GM18511 (cell line): ENCODE results near the gene B3GNT9.

Experiments
- ATAC-seq: cut with Tn5 transposase; IDR thresholded peaks from one replicate; pipeline ENCODE4 v1.9.1; 2021; ENCODE audit warnings: mild to moderate bottlenecking, moderate library complexity; ENCODE audit not compliant: unreplicated experiment

B3GNT9 gene

DNA sequence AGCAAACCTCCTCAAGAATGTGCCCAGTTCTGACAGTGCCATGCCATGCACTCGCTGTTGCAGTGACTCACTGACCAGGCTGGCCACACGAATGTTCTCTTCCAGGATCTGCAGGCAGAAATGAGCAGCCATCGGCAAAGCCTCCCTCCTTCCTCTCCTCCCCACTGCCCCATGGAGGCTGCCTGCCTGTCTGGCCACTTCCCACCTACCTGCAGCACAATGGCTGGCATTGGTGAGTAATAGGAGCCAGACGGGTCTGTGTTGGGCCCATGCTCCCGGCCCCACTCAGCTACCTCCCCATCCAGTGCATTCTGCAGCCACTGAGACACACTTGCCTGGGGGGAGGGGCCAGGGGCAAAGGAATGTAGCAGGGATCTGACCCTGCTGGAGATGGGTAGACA is 35.8 kb upstream of the B3GNT9 start:
- ATAC-seq, result no peak

DNA sequence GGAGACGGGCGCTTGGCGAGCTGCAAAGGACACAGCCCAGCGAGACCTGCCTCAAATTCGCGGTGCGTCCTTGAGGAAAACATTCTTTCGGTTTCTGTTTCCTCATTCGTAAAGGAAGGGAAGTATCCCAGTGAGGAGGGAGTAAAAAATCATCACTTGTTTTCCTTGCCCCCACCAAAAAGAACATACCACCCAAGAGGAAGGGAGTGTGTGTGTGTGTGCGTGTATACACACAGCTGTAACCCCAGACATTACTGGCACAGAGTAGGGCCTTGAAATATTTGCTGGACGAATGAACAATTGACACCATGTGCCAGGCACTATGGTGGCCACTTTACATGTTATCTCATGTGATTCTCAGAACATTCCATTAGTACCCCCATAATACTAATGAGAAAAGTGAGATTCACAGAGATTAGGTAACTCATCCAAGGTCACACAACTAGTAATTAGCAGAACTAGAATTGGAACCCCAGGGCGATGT is 34.9 kb upstream of the B3GNT9 start:
- no peak for ATAC-seq

DNA sequence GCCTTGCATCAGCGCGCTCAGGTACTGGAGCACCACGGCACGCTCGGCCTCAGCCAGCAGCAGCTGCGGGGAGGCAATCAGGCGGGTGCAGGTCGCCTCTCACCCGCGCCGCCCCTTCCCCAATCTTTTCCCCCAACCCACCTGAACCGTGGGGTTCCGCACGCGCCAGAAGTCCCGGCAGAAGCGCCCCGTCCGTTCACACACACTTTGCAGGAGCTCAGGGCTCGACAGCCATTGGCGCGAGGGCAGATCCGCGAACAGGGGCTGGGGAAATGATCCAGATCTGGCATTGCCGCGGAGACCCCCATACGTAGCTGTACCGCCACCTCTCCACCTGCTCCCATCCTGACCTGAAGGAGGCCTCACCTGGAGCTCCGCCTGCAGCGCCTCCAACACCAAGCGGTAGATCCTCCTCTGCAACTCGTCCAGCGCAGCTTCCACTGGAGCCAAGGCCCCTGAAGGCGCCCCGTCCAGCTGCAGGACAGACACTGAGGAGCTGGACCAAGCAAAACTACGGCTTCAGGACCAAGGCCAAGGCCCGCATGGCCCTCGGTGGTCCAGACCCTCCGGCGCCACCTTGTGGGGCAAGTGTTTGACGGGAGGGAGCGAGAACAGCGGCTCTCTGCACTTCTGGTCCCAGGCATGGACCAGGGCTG is 34.3 kb upstream of the B3GNT9 start:
- ATAC-seq, result no peak

DNA sequence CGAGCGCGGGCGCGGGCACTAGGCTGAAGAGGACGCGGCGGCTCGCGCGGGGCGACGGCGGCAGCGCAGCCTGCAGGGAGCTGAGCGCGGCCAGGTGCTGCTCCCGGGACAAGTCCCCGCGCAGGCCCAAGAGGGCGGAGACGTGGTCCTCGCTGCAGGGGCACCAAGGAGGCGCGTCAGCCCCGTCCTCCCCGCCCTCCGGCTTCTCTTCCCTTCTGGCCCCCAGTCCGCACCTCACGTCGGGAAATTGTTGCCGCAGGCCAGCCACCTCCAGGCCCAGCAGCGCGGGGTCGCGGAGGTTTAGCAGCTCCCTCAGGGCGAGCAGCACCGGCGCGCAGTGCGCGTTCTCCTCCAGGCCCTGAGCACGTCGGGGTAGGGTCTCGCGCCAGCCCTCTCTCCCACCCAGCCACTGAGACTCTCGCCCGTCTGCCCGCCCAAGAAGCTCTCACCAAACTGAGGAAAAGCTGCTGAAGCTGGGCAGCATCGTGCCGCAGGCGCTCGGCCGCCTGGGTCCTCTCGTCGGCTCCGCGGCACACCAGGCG is 33.7 kb upstream of the B3GNT9 start:
- ATAC-seq, result no peak

DNA sequence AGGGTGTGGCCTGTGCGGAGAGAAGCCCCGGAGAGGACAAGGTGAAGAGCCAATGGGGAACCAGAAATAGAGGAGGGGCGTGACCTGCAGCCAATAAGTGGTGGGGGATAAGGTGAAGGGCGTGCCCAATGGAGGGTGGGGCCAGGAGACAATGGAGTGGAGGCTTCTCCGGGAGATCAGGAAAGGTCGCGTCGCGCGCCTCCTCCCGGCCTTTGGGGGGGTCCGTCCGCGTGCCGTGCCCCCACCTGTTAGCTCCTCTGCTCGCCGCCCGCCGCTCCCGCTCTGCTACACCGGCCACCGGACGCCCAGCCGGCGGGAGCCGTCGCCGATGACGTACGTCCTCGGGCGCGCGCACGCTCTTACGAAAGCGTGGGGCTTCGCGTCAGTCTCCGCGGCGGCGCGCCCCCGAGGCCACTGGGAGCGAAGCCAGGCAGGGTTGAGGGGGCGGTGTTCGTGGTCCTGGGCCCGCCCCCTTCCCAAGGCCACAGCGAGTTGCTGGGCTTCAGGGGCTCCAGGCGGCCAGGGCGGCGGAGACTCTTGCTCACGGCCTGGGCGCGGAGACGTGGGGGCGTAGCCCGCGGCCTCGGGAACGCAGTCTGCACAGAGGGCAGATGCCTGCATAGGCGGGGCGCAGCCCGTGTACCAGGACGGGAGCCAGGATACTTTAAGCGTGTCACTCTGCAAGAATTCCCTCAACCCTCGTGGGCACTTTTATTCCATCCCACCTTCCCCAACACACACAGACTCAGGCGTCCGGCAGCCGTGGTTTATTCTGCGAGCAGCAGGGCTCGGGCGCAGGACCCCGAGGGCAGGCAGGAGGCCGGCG is 33.0 kb upstream of the B3GNT9 start, which contains the start of gene MATCAP1:
Gene MATCAP1 (minus strand): TSS at position 337 of the 826 bp plus-strand sequence. CDS start 3,353 bp downstream, outside the sequence.
- ATAC-seq, result peak; percentile 95

DNA sequence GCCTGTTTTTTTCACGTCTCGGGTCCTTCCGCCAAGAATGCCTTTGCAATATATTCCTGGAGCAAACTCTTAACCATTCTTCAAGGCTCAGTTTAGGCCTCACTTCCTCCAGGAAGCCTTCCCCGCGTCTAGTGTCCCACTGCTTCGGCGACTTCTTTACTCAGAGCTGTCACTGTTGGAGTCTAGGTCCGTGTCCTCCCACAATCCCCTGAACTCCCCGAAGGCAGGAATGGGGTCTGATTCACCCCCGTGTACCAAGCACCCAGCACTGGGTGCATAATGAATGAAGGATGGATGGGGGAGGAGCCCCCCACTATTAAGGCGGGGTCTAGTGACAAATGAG is 32.5 kb upstream of the B3GNT9 start:
- ATAC-seq, result no peak

DNA sequence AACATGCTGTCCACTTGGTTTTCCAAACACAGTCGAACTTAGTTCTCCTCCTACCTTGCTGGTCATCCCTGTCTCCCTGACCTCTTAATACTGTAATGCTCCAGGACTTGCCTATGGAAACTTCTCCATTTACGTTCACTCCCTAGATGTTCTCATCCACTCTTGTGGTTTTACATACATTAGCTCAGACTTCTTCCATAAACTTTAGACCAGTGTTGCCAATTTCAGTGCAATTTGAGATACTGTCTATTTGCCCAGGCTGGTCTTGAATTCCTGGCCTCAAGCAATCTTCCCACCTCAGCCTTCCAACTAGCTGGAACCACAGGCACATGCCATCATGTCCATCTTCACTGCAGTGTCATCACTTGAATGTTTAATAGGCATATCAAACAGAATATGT is 31.5 kb upstream of the B3GNT9 start:
- ATAC-seq, result no peak

DNA sequence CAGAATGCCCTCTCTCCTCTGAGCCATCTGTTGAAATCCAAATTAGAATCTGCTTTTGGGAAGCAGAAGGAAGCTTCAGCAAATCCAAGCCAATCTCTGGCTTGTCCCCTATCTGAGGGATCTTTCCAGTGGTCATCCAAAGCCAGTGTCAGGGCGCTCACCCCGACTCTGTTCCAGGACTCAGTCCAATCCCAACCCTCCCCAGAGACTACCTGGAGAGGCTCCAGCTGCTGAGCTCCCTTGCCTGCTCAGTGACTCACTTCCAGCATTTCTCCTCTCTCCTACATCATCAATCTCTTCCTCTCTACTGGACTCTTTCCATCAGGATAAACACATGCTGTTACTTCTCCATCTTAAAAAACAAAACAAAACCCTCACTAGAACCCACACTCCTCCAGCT is 30.5 kb upstream of the B3GNT9 start:
- no peak for ATAC-seq

DNA sequence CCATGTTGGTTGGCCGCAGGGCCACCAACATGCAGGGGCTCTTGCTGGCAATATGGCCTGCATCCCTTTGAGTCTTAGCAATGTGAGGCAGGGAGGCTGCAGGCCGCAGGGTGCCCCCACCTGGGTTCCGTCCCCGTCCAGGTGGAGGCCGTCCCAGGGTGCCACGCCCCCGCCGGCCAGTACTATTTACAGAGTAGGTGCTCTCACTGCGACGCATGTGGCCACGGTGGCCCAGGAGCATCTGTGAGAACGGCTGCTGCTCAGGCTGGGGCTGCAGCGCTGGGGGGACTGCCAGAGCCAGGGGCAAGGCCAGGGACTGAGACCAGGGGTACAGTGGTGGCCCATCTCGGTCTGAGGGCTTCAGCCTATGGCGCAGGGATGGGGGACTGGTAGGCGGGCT is 29.4 kb upstream of the B3GNT9 start:
- ATAC-seq, result no peak

DNA sequence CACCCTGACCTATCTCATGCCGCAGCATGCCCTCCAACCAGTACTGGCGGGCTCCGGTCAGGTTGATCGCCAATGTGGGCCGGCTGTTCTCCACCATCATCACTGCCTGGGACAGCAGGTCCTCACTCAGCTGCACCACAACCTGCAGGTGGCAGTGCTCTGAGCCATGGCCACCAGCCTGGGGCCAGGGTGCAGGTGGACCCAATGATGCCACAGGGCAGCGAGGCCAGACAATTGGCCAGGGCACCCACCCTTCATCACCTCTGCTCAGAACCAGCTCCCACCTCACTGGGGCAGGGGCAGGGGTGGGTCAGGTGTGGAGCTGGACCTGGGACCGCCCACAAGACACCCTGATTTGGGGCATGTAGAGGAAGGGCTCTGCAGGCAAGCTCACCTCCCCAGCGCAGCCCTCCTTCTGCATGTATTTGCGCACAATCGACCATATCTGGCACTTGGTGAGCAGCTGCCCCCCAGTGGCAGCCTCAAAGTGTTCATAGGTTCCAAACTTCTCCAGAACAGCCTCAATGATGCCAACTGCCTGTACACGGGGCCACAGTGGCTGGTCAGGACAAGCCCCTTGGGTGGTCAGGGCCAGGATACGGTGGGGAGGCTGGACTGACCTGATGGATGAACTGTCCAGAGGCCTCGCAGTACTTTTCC is 28.8 kb upstream of the B3GNT9 start:
- ATAC-seq, result no peak

DNA sequence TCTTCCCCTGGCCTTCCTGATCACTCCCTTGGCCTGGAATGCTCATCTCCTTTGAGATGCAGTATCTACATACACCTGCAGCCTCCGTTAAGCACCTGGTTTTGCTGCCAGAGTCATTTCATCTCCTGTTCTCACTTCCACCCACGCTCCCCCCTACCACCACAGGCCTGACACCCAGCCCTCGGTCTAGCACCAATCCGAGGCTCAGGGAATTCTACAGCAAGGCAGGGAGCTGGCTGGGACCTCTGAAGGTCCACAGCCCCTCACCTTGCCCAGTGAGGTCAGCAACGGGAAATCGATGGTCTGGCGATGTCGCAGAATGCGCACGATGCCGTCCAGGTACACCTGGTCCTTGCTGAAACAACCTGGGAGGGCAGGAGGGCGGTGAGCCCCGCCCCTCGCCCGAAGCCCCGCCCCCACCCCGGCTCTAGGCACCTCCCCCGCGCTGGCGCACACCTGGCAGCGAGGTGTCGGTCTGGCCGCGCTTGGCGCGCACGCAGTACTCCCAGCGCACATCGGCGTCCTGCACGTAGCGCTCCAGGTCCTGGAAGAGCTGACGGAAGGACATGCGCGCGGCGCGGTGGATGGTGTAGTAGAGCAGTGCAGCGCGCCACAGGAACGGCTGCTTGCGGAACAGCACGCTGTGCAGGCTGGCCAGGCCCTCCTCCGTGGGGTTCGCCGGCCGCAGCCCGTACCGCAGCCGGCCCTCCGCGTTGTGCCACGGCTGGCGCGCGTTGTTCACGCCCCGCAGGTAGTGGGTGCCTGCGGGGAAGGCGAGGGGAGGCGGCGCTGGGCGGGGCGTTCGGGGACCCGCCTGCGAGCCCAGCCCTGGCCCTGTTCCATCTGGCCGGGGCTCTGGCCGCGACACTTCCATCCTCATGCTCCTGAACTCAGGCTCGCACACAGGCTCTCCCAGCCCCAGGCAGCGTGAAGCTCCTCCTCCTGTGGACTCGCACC is 27.2 kb upstream of the B3GNT9 start:
- ATAC-seq, result no peak

DNA sequence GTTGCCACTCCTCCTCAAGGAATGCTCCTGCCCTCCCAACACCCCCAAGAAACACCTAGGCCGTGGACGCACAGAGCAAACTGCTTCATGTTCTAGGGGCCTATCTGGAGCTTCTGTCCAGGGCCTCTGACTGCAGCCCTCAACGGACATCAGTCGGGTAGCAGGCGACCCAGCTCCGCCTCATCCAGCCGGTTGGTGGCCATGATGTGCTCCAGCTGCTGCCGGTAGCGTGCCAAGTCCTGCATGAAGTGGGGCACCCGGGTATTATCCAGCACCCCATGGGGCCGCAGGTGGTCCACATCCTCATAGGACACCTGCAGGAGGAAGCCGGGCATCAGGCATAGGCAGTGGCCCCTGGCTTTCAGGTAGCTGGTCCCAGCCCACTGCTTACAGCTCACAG is 25.9 kb upstream of the B3GNT9 start:
- ATAC-seq, result no peak

DNA sequence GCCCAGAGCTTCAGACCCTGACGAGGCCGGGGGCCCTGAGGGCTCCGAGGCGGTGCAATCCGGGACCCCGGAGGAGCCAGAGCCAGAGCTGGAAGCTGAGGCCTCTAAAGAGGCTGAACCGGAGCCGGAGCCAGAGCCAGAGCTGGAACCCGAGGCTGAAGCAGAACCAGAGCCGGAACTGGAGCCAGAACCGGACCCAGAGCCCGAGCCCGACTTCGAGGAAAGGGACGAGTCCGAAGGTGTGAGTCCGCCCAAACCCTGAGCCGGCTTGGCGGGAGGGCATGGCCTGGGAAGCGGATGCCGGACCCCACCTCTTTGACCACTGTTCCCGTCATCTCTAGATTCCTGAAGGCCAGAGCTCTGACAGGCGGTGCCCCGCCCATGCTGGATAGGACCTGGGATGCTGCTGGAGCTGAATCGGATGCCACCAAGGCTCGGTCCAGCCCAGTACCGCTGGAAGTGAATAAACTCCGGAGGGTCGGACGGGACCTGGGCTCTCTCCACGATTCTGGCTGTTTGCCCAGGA is 24.0 kb upstream of the B3GNT9 start:
- no peak for ATAC-seq

DNA sequence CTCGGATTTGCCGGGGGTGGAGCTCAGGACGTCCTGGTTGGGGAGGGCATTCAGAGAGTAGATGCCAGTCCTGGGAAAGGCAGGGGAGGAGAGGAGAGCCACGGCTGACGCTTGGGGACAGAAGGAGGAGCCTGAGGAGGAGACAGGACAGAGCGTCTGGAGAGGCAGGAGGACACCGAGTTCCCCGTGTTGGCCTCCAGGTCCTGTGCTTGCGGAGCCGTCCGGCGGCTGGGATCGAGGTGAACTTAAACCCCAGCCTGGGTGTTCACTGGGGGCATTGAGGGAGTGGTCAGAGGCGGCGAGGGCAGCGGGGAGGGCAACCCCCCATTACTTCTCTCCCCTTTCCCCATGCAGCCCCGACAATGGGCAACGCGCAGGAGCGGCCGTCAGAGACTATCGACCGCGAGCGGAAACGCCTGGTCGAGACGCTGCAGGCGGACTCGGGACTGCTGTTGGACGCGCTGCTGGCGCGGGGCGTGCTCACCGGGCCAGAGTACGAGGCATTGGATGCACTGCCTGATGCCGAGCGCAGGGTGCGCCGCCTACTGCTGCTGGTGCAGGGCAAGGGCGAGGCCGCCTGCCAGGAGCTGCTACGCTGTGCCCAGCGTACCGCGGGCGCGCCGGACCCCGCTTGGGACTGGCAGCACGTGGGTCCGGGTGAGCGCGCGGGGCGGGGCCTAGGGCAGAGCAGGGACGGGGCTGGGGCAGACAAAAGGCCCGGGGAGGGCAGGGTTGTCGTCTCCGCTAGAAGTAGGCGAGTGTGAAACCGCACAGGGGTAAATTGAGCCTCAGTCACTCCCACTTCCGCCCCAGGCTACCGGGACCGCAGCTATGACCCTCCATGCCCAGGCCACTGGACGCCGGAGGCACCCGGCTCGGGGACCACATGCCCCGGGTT is 23.3 kb upstream of the B3GNT9 start:
- ATAC-seq, result peak; percentile 53

DNA sequence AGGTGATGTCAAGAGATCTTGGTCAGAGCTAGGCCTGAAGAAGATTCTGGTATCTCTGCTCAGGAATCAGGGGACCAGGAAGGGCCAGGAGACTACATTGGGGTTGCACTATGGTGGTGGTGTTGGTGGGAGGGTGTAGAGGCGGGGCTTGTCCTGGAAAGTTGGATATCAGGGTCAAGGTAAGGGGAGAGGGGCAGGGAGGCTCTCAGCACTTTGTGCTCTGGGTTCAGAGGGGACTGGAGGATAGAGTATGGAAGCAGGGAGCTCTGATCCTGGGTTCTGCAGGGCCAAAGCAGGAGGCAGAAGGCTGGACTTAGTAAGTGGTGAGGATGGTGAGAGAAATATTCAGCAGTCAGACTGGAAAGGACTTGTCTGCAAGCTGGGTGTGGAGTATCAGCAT is 22.5 kb upstream of the B3GNT9 start:
- ATAC-seq, result no peak

DNA sequence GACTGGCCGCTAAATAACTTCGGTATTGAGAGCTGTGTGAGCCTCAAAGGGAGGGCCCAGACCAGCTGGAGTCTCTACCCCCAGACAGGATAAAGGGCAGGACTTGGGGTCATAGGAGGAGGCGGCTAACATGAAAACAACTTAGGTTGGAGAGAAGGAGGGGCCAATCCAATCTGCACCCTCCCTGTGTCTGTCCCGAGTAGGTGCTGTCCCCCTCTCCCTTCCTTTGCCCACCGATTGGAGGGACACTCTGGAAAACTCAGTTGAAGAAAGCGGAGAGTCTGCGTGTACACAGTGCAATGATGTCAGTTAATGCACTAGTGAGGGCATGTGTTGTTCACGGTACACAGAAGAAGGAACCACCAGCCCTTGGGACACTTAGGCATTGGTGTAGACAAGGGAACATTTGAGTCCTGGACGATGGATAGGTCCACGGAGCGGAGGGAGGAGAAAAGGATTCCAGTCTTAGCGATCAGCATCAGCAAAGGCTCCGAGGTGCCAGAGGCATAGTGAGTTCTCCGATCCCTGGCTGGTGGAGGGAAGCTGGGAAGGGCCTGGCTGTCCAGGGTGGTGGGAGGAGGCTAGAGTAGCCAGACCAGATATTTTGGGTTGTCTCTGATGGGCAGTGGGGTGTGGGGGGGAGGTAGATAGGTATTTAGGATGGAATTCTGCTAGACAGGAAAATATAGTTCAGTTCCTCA is 20.3 kb upstream of the B3GNT9 start:
- peak; percentile 15 for ATAC-seq

DNA sequence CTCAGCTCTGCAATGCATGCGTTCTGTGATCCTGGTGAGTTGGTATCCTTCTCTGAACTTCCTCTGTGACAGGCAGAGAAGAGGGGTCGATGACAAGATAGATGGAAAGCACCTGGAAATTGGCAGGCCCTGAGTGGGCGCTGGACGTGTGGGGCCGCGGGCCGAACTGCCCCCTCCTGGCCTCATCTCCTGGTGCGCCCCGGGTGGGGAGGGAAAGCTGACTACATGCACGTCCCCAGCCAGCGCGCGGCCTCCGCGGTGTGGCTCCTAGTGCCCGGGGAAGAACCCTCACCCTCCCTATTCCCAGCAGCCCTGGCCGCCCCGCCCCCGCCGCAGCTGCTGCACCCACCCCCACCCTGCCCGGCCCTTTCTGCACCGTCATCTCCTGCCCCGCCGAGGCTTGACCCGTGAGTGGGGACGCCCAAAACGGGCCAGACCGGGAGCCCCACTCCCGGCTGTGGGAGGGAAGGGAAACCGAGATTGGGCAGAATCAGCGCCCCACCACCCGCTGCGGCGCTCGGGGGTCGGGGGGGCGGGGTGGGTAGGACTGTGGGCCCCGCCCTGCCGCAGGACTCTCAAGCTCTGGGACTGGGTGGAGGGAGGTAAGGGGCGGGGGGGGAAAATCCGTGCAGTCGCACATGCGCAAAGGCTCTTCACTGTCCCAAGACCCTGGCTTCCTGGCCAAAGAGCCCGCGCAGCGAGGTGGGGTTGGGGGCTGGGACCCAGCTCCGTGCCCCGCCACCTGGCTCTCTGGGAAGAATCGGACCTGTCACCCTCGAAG is 19.6 kb upstream of the B3GNT9 start, which contains the start of gene NOL3:
Gene NOL3 (plus strand): TSS at position 371 of the 781 bp plus-strand sequence.
- ATAC-seq, result peak; percentile 51
